Stimulated activated naive CD8-positive, alpha-beta T cell treated with anti-CD3 and anti-CD28 coated beads, Interleukin-15, Interleukin-2, amounts not matched to agents 100 ng/mL and 50 ng/mL, for 24 hours (primary cell): ENCODE measurements around the gene ZER1.

Experiments
- H3K27ac Mint-ChIP-seq: one replicate; pipeline ENCODE4 v1.8.0; 2021; ENCODE audit warnings: mild to moderate bottlenecking, mixed read lengths
- H3K27me3 Mint-ChIP-seq: one replicate; pipeline ENCODE4 v1.8.0; 2021; ENCODE audit warnings: mixed read lengths
- H3K36me3 Mint-ChIP-seq: one replicate; pipeline ENCODE4 v1.8.0; 2021; ENCODE audit warnings: low read depth, mixed read lengths
- H3K4me1 Mint-ChIP-seq: one replicate; pipeline ENCODE4 v1.8.0; 2021; ENCODE audit warnings: low read depth, mixed read lengths
- H3K4me3 Mint-ChIP-seq: one replicate; pipeline ENCODE4 v1.8.0; 2021; ENCODE audit warnings: mild to moderate bottlenecking, mixed read lengths
- H3K9me3 Mint-ChIP-seq: one replicate; pipeline ENCODE4 v1.8.0; 2021; ENCODE audit warnings: mixed read lengths

Gene ZER1

DNA sequence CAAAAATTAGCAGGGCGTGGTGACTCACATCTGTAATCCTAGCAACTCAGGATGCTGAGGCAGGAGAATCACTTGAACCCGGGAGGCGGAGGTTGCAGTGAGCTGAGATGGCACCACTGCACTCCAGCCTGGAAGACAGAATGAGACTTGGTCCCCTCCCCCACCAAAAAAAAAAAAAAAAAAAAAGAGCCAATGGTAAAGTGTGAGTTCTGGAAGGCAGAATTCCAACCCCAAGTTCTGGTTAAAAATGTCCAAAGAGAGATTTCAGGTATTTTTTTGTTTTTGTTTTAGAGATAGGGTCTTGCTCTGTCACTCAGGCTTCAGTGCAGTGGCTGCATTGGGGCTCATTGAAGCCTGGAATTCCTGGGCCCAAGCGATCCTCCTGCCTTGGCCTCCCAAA lies 84.3 kb downstream of the ZER1 start:
- Mint-ChIP-seq H3K9me3 (no peaks in the 10 kb centered on the region), H3K4me3 (peak overlapping the region; percentile 86), H3K27ac (peak overlapping the region; percentile 52), H3K36me3 (peaks cover 37% of the 10 kb centered on the region), H3K4me1 (peaks cover 62% of the 10 kb centered on the region), H3K27me3 (no peaks in the 10 kb centered on the region)

GRCh38 chr9:128685636-128686489 lies 85.9 kb downstream of the ZER1 start:
- no peaks in the 10 kb centered on the region for H3K9me3 Mint-ChIP-seq
- no peaks in the 10 kb centered on the region for H3K27me3 Mint-ChIP-seq
- peak overlapping the region; percentile 98 for H3K4me3 Mint-ChIP-seq
- H3K4me1 Mint-ChIP-seq = peaks cover 53% of the 10 kb centered on the region
- peak overlapping the region; percentile 98 for H3K27ac Mint-ChIP-seq
- peaks cover 32% of the 10 kb centered on the region for H3K36me3 Mint-ChIP-seq

DNA sequence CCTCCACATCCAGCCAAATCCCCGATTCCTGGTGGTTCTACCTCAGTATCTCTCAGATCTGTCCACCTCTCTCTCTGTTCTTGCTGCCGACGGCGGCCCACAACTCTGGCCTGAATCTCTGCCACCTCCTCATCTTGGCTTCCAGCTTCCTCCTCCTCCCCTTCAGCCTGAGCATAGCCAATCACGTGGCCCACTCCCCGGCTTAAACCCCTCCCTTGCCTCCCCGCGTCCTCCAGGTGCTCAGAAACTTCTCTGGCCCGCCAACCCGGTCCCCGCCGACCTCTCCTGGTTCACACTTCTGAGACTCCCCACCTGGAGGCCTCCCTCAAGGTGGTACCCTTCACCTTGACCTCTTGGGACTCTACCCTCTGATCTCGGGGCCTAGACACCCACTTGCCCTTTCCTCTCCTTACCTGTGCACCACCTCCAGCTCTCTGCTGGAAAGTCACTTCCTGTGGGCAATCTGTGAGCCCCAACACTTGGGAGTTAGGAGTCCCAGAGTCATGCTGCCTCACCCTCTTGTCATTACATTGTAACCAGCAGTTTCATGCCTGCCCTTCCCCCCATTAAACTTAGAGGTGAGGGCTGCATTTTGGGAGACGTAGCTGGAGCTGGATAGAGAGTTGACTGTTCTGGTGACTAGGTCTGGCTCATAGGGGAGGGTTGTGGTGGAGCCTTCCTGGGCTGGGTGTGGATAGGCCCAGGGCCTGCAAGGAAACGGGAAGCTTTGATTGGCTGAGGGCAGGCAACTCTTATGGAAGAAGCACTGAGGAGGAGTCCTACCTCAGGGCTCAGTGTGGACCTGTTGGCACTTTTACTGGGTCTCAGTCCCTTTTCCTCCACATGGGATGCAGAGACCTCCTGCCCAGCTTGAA lies 87.2 kb downstream of the ZER1 start:
- Mint-ChIP-seq H3K4me3 (peak overlapping the region; percentile 98), H3K27ac (peak overlapping the region; percentile 98), H3K9me3 (no peaks in the 10 kb centered on the region), H3K4me1 (peaks cover 53% of the 10 kb centered on the region), H3K36me3 (peaks cover 26% of the 10 kb centered on the region), H3K27me3 (no peaks in the 10 kb centered on the region)

- peaks cover 26% of the 10 kb centered on the region for H3K36me3 Mint-ChIP-seq
- H3K27ac Mint-ChIP-seq = peak overlapping the region; percentile 98
- peak overlapping the region; percentile 98 for H3K4me3 Mint-ChIP-seq
- peaks cover 53% of the 10 kb centered on the region for H3K4me1 Mint-ChIP-seq
- no peaks in the 10 kb centered on the region for H3K27me3 Mint-ChIP-seq
- no peaks in the 10 kb centered on the region for H3K9me3 Mint-ChIP-seq
These were observed 87.7 kb downstream of the ZER1 start for GRCh38 chr9:128684065-128684324.

GRCh38 chr9:128683340-128684064 lies 88.2 kb downstream of the ZER1 start:
- peaks cover 26% of the 10 kb centered on the region for H3K36me3 Mint-ChIP-seq
- peak overlapping the region; percentile 98 for H3K27ac Mint-ChIP-seq
- H3K9me3 Mint-ChIP-seq = no peaks in the 10 kb centered on the region
- peak overlapping the region; percentile 98 for H3K4me3 Mint-ChIP-seq
- H3K4me1 Mint-ChIP-seq = peaks cover 52% of the 10 kb centered on the region
- no peaks in the 10 kb centered on the region for H3K27me3 Mint-ChIP-seq
